SK-MEL-5 (cell line): ENCODE data around the gene AZGP1. TPM values are rescaled to one million over a fixed set of nuclear protein-coding genes. Genes with fewer than 3 reads are reported as not detected.
A peak's percentile ranks its signal among the peaks of the same experiment; 100 is the strongest.
"Not testable (repeated sequence)": the region's sequence is repeated elsewhere in the genome, so short reads cannot be mapped to it uniquely, and the experiment has no call there.

Experiments
- DNase-seq: peaks from one replicate; pipeline ENCODE4 v3.0.0-alpha.2; 2016; ENCODE audit warnings: low read depth, low spot score
- in situ Hi-C: cut with HindIII; loops from 2 replicates; pipeline ENCODE4 v1.10.0; 2016; ENCODE audit warnings: low sequenced_read_pairs, high pct_unique_total_duplicates, low pct_unique_long_range_greater_than_20kb
- polyA plus RNA-seq, 2 experiments: library from polyadenylated mRNA; depleted of rRNA; stranded (reverse); fragments of >200 nt; gene quantifications; 2 replicates each; pipeline ENCODE4 v1.2.3, GENCODE V29; 2015
- total RNA-seq: library from RNA; depleted of rRNA; stranded (reverse); fragments of >200 nt; shearing (Covaris generic); gene quantifications from 2 replicates; pipeline ENCODE4 v1.2.3, GENCODE V29; 2014; rRNA removed

The AZGP1 gene
- total RNA-seq, result 1.1 and 1.8 TPM in 2 replicates
- 1.6 and 2.6 TPM in 2 replicates for polyA plus RNA-seq (2015; cell fraction: cytosol; rRNA removed)
- 7.5 and 9.8 TPM in 2 replicates for polyA plus RNA-seq (2015; cell fraction: nucleus; rRNA removed)

- peak; percentile 53 for DNase-seq
- in situ Hi-C loops, result no loop called here
Observed at GRCh38 chr7:99975782-99976521, at the start of gene AZGP1. Gene AZGP1, minus strand, starts transcription at chr7:99976031. Its CDS starts 11 bp downstream, at chr7:99976020.

DNA sequence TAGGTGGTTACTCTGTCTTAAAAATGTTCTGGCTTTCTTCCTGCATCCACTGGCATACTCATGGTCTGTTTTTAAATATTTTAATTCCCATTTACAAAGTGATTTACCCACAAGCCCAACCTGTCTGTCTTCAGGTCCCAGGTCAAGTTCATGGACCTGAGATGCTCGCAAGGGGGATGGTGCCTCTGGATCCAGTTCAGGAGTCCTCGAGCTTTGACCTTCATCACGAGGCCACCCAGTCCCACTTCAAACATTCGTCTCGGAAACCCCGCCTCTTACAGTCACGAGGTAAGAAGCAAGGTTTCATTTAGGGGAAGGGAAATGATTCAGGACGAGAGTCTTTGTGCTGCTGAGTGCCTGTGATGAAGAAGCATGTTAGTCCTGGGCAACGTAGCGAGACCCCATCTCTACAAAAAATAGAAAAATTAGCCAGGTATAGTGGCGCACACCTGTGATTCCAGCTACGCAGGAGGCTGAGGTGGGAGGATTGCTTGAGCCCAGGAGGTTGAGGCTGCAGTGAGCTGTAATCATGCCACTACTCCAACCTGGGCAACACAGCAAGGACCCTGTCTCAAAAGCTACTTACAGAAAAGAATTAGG is 48.3 kb upstream of the AZGP1 start:
- no peak for DNase-seq
- in situ Hi-C loops, result no loop called here

DNA sequence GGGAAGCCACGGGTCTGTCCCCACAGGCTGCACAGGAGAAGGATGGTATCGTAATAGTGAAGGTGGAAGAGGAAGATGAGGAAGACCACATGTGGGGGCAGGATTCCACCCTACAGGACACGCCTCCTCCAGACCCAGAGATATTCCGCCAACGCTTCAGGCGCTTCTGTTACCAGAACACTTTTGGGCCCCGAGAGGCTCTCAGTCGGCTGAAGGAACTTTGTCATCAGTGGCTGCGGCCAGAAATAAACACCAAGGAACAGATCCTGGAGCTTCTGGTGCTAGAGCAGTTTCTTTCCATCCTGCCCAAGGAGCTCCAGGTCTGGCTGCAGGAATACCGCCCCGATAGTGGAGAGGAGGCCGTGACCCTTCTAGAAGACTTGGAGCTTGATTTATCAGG is 47.7 kb upstream of the AZGP1 start:
- no peak for DNase-seq
- in situ Hi-C loops, result no loop called here

DNA sequence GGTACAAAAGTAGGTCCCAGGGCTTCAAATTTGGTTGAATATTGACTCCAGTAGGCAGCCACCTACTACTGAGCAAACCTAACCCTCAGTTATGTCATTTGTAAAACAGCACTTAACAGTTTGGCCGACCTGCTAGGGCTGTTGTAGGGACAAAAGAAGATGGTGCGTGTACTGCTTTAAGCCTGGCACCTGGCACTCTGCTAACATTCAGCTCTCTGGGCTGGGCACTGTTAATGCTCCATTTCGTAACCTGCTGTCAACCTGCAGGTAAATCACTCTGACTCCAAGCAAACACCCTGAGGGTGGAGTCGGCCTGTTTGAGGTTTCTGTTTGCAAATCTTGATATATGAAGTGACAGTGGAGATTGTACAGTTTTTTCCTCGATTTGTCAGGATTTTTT is 46.8 kb upstream of the AZGP1 start:
- no peak for DNase-seq
- in situ Hi-C loops, result no loop called here

- DNase-seq, result no peak
- in situ Hi-C loops, result no loop called here
Observed at GRCh38 chr7:100021297-100021696, 45.5 kb upstream of the AZGP1 start.

GRCh38 chr7:100019908-100020307 is 44.1 kb upstream of the AZGP1 start:
- in situ Hi-C loops, result no loop called here
- DNase-seq, result no peak

DNA sequence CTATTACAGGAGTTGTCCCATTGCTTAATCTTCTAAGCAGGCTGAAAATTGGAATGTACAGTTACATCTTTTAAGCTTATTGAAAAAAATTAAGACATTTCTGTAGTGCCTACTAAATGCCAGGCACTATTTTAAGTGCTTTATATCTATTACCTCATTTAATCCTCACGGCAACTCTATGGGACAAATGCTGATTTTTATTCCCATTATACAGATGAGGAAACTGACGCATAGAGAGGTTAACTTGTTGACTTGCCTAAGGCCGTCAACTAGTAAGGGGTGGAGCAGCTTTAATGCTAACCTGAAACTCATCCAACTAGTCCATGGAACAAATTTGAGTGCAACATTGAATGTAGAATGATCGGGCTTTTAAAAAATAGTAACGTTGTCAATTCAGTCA is 42.0 kb upstream of the AZGP1 start:
- no peak for DNase-seq
- in situ Hi-C loops, result no loop called here

- in situ Hi-C loops, result no loop called here
- DNase-seq, result no peak
Observed at GRCh38 chr7:100017300-100017699, 41.5 kb upstream of the AZGP1 start.

GRCh38 chr7:100016215-100016901 is 40.5 kb upstream of the AZGP1 start:
- DNase-seq, result peak; percentile 93
- in situ Hi-C loops, result no loop called here

GRCh38 chr7:100015232-100016214 is 39.7 kb upstream of the AZGP1 start, which contains the start of gene ZKSCAN1:
Gene ZKSCAN1, plus strand, starts transcription at chr7:100015596. Its CDS starts 7,911 bp downstream, at chr7:100023507.
- in situ Hi-C loops, result no loop called here
- peak; percentile 96 for DNase-seq

DNA sequence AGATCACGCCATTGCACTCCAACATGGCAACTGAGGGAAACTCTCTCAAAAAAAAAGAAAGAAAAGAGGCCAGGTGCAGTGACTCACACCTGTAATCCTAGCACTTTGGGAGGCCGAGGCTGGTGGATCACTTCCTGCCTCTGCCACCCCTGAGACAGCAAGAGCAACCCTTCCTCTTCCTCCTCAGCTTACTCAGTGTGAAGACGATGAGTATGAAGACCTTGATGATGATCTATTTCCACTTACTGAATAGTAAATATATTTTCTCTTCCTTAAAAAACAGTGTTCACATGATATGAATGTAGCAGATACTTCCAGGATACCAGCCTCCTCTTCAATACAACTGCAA is 37.5 kb upstream of the AZGP1 start:
- DNase-seq, result no peak
- in situ Hi-C loops, result no loop called here

DNA sequence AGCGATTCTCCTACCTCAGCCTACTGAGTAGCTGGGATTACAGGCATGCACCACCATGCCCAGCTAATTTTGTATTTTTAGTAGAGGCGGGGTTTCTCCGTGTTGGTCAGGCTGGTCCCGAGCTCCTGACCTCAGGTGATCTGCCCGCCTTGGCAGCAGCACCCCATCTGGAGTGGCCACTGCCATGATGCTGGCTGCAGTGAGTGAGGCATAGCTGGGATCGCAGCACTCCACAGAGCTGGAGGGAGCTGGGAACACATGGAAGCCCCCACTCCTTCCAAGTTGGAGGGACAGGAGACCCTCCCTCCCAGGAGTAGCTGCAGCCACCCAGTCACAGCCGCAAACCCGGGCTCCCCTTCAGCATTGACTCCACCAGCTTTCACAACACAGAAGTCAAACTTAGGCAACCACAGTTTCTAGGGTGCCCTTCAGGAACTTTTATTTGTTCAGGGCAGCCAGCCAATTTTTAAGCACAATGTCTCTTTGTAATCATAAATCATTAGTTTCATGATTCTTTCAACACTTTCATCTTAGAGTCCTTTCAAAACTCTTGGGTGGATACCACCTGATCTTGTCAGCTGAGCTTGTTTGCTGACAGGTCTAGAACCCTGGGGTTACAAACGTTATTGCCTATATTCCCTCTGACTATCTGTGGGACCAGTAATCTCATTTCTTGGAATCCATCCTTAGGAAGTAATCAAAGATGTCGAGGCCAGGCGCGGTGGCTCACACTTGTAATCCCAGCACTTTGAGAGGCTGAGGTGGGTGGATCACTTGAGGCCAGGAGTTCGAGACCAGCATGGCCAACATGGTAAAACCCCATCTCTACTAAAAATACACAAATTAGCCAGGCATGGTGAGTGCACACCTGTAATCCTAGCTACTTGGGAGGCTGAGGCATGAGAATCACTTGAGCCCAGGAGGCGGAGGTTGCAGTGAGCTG is 36.8 kb upstream of the AZGP1 start:
- in situ Hi-C loops, result not testable (repeated sequence)

DNA sequence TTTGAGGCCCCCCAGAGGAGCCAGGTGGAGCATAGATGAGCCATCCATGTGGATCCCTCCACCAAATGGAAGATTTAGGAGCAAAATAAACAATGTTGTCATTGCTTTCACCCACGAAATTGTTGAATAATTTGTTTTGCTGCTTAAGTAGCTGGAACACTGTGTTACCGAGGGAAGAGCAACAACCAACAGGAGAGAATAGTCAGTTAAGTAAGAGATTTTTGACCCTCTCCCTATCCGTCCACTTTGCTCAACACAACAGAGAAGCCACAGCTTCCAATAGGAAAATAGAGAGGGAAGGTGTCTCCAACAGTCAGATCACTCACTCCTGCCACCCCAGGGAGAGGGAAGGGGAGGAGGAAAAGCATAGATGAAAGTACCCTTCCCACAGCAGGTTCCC is 35.7 kb upstream of the AZGP1 start:
- DNase-seq, result no peak
- in situ Hi-C loops, result no loop called here

More for the DNA sequence above, 36.8 kb upstream of the AZGP1 start:
- peak; percentile 91 for DNase-seq

DNA sequence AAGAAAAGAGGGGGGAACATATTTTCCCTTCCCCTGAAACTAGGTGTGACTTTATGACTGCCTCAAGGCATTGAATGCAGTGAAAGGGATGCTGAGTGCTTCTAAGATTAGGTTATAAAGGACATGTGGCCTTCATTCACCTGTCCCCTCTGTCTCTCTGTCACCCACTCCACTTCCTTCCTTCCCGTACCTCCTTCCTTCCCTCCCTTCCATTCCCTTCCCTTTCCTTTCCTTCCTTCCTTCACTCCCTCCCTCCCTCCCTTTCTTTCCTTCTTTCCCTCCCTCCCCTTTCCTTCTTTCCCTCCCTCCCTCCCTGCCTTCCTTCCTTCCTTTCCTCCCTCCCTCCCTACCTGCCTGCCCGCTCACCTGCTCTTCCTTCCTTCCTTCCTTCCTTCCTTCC is 35.1 kb upstream of the AZGP1 start:
- in situ Hi-C loops, result no loop called here
- DNase-seq, result no peak

DNA sequence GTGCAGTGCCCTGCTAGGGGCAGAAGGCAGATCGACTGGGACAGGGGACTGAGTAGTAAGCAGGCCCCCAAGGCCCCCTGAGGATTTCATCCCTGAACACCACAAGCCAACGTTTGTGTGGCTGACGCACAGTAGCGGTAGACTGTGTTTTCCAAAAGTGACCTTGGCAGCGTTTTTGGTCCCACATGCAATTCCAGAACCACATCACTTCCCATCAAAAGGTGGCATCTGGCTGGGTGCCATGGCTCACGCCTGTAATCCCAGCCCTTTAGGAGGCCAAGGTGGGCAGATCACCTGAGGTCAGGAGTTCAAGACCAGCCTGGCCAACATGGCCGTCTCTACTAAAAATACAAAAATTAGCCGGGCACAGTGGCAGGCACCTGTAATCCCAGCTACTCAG is 34.1 kb upstream of the AZGP1 start:
- DNase-seq, in situ Hi-C loops: not testable (repeated sequence)

DNA sequence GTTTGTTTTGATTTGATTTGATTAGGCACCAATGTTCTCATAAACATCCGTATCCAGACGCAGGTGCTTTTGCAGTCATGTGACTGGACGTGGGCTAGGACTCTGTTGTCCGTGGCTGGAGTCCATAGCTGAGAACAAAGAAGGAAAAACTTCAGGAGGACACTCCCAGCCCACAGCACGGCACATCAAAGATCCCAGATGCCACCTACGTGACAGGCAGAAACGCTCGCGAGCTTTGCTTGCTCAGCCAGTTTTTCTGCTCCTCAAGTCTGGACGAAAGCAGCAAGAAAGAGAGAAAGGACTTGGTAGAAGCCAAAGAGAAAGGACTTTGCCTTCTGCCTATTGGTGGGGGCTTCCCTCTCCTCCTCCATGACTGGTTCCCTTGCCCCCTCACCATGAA is 32.7 kb upstream of the AZGP1 start:
- in situ Hi-C loops, result no loop called here
- no peak for DNase-seq
